ENCODE results near the gene ARHGAP22. TPM values are rescaled to one million over a fixed set of nuclear protein-coding genes. Genes with fewer than 3 reads are reported as not detected.

ARHGAP22 gene
- total and polyA plus RNA-seq, 2 experiments from 2014 or later = 4.8 to 10.7 TPM

- no peak for ATAC-seq
- no peak overlapping the region for H3K4me2 ChIP-seq
- Mint-ChIP-seq H3K4me1 (peaks cover 23% of the 10 kb centered on the region; the same call in 2 of the 3 replicates), H3K4me3 (no peak overlapping the region), H3K27me3 (ENCODE audit: insufficient read depth, low read depth, poor library complexity) (peaks cover 2% of the 10 kb centered on the region), H3K27ac (no peak overlapping the region), H3K36me3 (ENCODE audit: low read depth) (0 out of 3 replicates have a peak, but pooled peaks cover 2% of the 10 kb centered on the region), H3K9me3 (no peaks in the 10 kb centered on the region)
- TF ChIP-seq JUNB (IDR thresholded peaks at IDR 0.05; ENCODE audit: unreplicated experiment) (no peak), REST (IDR thresholded peaks at IDR 0.05; ENCODE audit: unreplicated experiment) (no peak), ZNF462 (CRISPR knock-in tag; IDR thresholded peaks at IDR 0.05) (no peak), EZH2phosphoT487 (IDR thresholded peaks at IDR 0.05; ENCODE audit: unreplicated experiment) (no peak), STAT1 (IDR thresholded peaks at IDR 0.05; ENCODE audit: unreplicated experiment) (no peak), CTCF (conservative IDR thresholded peaks at IDR 0.05; ENCODE audit: low read depth in 2 of 2) (no peak), ZNF114 (CRISPR knock-in tag; IDR thresholded peaks at IDR 0.05) (no peak), EZH2 (IDR thresholded peaks at IDR 0.05; ENCODE audit: low read depth, unreplicated experiment) (no peak), CREB1 (CRISPR knock-in tag; IDR thresholded peaks at IDR 0.05; ENCODE audit: low read depth) (no peak), NANOG (IDR thresholded peaks at IDR 0.05; ENCODE audit: borderline replicate concordance) (no peak), POLR2AphosphoS5 (IDR thresholded peaks at IDR 0.05; ENCODE audit: low read depth) (no peak), ZNF331 (CRISPR knock-in tag; IDR thresholded peaks at IDR 0.05; ENCODE audit: low read depth) (no peak), ETS1 (IDR thresholded peaks at IDR 0.05) (no peak)
- no peak overlapping the region for H3K27ac ChIP-seq (ENCODE audit: low read depth)
- no peak for DNase-seq (ENCODE audit: low spot score)
- H3K36me3 ChIP-seq (ENCODE audit: insufficient read depth) = no peaks in the 10 kb centered on the region
- H3K4me1 ChIP-seq (ENCODE audit: insufficient read depth) = no peaks in the 10 kb centered on the region
- no peaks in the 10 kb centered on the region for H3K9me2 ChIP-seq (ENCODE audit: insufficient read depth)
- no peaks in the 10 kb centered on the region for H4K20me1 ChIP-seq (replicated peaks; ENCODE audit: insufficient read depth)
- no peak overlapping the region for H2AFZ ChIP-seq
- H3K4me3 ChIP-seq = no peak overlapping the region
- no peaks in the 10 kb centered on the region for H3F3A ChIP-seq (replicated peaks; ENCODE audit: low read depth)
- no peaks in the 10 kb centered on the region for H3K79me2 ChIP-seq (replicated peaks; ENCODE audit: insufficient read depth)
- H3K27me3 ChIP-seq (ENCODE audit: insufficient read depth) = no peaks in the 10 kb centered on the region
Observed at GRCh38 chr10:48455392-48456151, 149.3 kb downstream of the ARHGAP22 start.

All from GM23338 (cell line).